Iris pigment epithelial cell (primary cell): ENCODE measurements around the gene PSTK.

Experiments used
- DNase-seq: peaks from one replicate; pipeline ENCODE4 v3.0.0-alpha.2; 2011; ENCODE audit warnings: low read depth

PSTK gene

GRCh38 chr10:123019941-123020703 is 39.9 kb downstream of the PSTK start:
- DNase-seq: no peak

DNA sequence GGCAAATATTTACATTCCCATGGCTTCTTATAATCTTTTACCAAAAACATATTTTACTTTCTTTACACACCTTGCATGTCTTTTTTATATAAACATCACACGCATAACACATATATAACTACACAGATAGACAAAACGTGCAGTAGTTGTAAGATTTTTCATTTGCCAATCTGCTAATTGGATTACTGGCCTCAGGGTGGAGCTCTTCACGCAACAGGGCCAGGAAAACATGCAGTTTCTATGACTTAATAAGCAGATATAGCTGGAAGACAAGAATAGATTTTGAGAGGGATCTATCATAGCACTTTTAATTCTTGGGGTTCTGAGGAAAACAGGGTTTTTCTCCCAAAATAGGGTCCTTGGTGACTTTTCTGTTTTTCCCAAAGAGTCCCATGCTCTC is 41.3 kb downstream of the PSTK start:
- DNase-seq: peak; percentile 33

GRCh38 chr10:123024540-123024939 is 44.3 kb downstream of the PSTK start:
- no peak for DNase-seq

- no peak for DNase-seq
Observed at GRCh38 chr10:123026302-123026701, 46.1 kb downstream of the PSTK start.

DNA sequence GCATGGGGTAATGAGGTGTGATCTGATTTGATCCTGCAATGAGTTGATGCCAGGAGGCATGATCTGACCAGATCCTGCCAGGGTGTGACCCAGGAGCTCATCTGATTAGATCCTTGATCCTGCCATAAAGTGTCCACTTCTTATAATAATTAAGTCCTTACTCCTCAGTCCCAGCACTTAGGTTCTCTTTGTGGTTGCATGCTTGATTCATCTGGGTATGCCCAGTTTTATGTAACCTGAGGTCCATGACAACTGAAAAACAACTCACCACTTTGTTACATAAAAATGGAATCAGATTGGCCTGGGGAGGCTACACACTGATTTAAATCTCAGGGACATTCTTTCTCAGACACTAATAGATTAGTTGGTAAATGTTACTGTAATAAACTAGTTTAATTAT is 47.7 kb downstream of the PSTK start:
- DNase-seq: no peak

GRCh38 chr10:123031124-123031523 is 50.9 kb downstream of the PSTK start:
- DNase-seq: no peak

- no peak for DNase-seq
Observed at GRCh38 chr10:123034332-123034731, 54.1 kb downstream of the PSTK start.

- no peak for DNase-seq
Observed at GRCh38 chr10:123035467-123036086, 55.4 kb downstream of the PSTK start.

GRCh38 chr10:123038782-123039631 is 58.8 kb downstream of the PSTK start:
- DNase-seq: no peak

DNA sequence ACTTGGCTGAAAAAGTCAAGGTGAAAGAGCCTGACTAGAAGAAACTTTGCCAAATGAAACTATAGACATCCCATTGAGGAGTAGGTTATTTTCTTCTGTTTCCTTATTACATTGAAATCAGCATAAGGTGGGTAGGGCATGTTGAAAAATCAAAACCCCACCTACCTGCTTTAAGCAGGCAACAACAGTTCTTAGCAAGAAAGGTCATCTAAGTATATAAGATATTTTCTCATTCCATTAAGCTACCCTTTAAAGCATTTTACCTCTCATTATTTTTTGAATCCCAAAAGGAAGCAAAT is 59.4 kb downstream of the PSTK start:
- no peak for DNase-seq
